BLaER1 (cell line): ENCODE measurements around the gene MYLK.
"Not testable (repeated sequence)": the region's sequence is repeated elsewhere in the genome, so short reads cannot be mapped to it uniquely, and the experiment has no call there.

ENCODE experiments used
- H3K27ac ChIP-seq: shearing (Covaris generic); formaldehyde crosslinking; 2 replicates; pipeline ENCODE4 v1.8.1; 2022
- H3K27me3 ChIP-seq: shearing (Covaris generic); formaldehyde crosslinking; 2 replicates; pipeline ENCODE4 v1.8.1; 2022
- H3K36me3 ChIP-seq: shearing (Covaris generic); formaldehyde crosslinking; 2 replicates; pipeline ENCODE4 v1.8.1; 2022
- H3K4me1 ChIP-seq: shearing (Covaris generic); formaldehyde crosslinking; 2 replicates; pipeline ENCODE4 v1.8.1; 2022
- H3K4me2 ChIP-seq: shearing (Covaris generic); formaldehyde crosslinking; 2 replicates; pipeline ENCODE4 v1.8.1; 2022
- H3K4me3 ChIP-seq: shearing (Covaris generic); formaldehyde crosslinking; 2 replicates; pipeline ENCODE4 v1.8.1; 2022
- H3K9ac ChIP-seq: shearing (Covaris generic); formaldehyde crosslinking; 2 replicates; pipeline ENCODE4 v1.8.1; 2022
- H3K9me3 ChIP-seq: shearing (Covaris generic); formaldehyde crosslinking; 2 replicates; pipeline ENCODE4 v1.8.1; 2022
- H4K20me1 ChIP-seq: shearing (Covaris generic); formaldehyde crosslinking; 2 replicates; pipeline ENCODE4 v1.8.1; 2022
- Cebpa-rat ChIP-seq: shearing (Covaris generic); IDR thresholded peaks from 2 replicates; pipeline ENCODE4 v1.8.1; 2022

Gene MYLK

GRCh38 chr3:123739106-123739505, 145.0 kb downstream of the MYLK start:
- no peak overlapping the region for H3K9ac ChIP-seq

GRCh38 chr3:123738522-123738921, 145.6 kb downstream of the MYLK start:
- H4K20me1 ChIP-seq, H3K27ac ChIP-seq, H3K27me3 ChIP-seq, H3K4me1 ChIP-seq, H3K4me3 ChIP-seq, H3K9ac ChIP-seq, H3K4me2 ChIP-seq, H3K9me3 ChIP-seq: not testable (repeated sequence)
- H3K36me3 ChIP-seq, result peaks cover 74% of the 10 kb centered on the region

More at GRCh38 chr3:123739106-123739505, 145.0 kb downstream of the MYLK start:
- Histone ChIP-seq H3K4me1 (no peaks in the 10 kb centered on the region), H3K4me3 (no peak overlapping the region), H3K9me3 (no peaks in the 10 kb centered on the region), H3K27ac (no peak overlapping the region), H3K27me3 (no peaks in the 10 kb centered on the region), H3K4me2 (no peak overlapping the region), H3K36me3 (peaks cover 69% of the 10 kb centered on the region), H4K20me1 (no peaks in the 10 kb centered on the region)
- TF ChIP-seq Cebpa-rat, result no peak

DNA sequence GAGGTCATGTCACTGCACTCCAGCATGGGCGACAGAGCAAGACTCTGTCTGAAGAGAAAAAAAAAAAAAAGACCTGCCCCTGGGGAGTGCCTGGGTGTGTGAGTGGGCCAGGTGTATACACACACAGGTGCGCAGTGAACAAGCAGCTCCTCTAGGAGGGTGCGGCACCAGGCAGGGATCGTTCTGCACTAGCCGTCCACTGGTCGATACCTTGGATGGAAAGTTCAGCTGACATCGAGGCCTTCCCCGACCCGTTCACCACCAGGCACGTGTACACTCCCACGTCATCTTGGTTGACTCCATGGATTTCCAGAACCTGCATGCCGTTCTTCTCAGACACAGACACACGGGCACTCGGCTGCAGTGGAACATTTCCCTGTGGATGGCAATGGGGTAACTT, 147.0 kb downstream of the MYLK start:
- Histone ChIP-seq H4K20me1 (no peaks in the 10 kb centered on the region), H3K36me3 (peaks cover 82% of the 10 kb centered on the region)

DNA sequence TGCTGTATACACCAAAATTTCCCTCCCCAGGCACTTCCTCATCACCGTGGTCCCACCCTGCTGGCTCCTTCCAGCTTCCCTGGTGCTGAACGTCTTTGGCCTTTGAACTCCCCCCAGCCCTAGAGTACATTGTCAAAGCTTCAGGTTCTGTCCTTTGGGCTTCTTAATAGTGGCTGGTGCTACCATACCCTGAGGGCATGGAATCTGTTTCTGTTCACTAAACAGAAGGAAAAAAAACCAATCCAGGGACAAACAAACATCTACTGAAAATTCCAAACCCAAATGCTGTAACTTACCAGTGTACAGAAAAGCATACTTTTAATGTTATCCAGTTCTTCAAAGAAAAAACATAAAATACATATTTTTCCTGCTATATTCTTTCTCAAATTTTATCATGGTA, 148.7 kb downstream of the MYLK start:
- TF ChIP-seq Cebpa-rat, result no peak
- H3K9ac ChIP-seq, result no peak overlapping the region
- H3K4me1 ChIP-seq, result no peaks in the 10 kb centered on the region
- no peak overlapping the region for H3K4me2 ChIP-seq
- no peaks in the 10 kb centered on the region for H3K9me3 ChIP-seq
- no peak overlapping the region for H3K27ac ChIP-seq
- H3K4me3 ChIP-seq, result no peak overlapping the region
- no peaks in the 10 kb centered on the region for H3K27me3 ChIP-seq
- H4K20me1 ChIP-seq, result no peaks in the 10 kb centered on the region
- peaks cover 85% of the 10 kb centered on the region for H3K36me3 ChIP-seq

More for the DNA sequence above, 147.0 kb downstream of the MYLK start:
- Histone ChIP-seq H3K27ac (no peak overlapping the region), H3K27me3 (no peaks in the 10 kb centered on the region), H3K9me3 (no peaks in the 10 kb centered on the region), H3K4me2 (no peak overlapping the region), H3K4me3 (no peak overlapping the region), H3K9ac (no peak overlapping the region), H3K4me1 (no peaks in the 10 kb centered on the region)
- TF ChIP-seq Cebpa-rat, result no peak

DNA sequence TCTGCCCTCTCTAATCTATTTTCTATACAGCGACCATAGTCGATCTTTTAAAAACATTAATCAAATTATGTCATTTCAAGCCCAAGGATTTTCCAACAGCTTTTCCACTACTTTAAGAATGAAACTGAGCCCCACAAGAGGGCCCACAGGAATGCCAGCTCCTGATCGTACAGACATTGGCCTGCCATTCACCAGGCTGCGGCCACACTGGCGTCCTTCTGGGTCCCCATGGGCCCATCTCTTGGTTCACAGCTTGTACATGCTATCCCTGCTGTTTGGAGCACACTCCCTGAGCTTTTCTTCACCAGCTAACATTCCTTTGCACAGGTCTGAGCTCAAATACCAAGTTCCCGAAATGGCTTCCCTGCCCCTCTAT, 149.6 kb downstream of the MYLK start:
- no peak overlapping the region for H3K9ac ChIP-seq
- H3K4me3 ChIP-seq, result no peak overlapping the region
- H3K4me1 ChIP-seq, result no peaks in the 10 kb centered on the region
- H4K20me1 ChIP-seq, result no peaks in the 10 kb centered on the region
- H3K4me2 ChIP-seq, result no peak overlapping the region
- peaks cover 81% of the 10 kb centered on the region for H3K36me3 ChIP-seq
- no peaks in the 10 kb centered on the region for H3K27me3 ChIP-seq
- no peaks in the 10 kb centered on the region for H3K9me3 ChIP-seq
- no peak overlapping the region for H3K27ac ChIP-seq
- no peak for TF ChIP-seq Cebpa-rat

- no peak overlapping the region for H3K4me3 ChIP-seq
- no peak overlapping the region for H3K4me2 ChIP-seq
These were observed 150.2 kb downstream of the MYLK start for GRCh38 chr3:123733805-123734526.

DNA sequence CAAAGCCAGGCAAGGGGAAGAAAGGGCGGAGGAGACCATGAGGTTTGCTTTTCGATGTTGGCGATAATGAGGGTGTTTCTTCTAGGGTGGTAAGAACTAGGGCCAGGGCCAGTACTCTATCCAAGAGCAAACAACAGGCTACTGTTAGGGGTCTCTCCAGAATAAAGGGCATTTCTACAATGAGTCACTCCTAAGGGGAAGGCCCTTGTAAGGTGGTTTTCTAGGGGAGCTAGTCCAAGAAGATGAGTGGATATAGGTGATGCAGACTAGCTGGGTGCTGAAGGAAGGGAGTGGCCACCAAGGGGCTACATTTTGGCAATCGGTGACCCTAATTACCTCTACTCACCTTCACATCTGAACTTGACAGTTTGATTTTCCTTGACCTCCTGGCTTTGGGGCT, 150.8 kb downstream of the MYLK start:
- H3K4me3 ChIP-seq, result no peak overlapping the region
- peaks cover 77% of the 10 kb centered on the region for H3K36me3 ChIP-seq
- H3K27me3 ChIP-seq, result no peaks in the 10 kb centered on the region
- H3K4me1 ChIP-seq, result no peaks in the 10 kb centered on the region
- no peak overlapping the region for H3K4me2 ChIP-seq
- H3K9me3 ChIP-seq, result no peaks in the 10 kb centered on the region
- H4K20me1 ChIP-seq, result no peaks in the 10 kb centered on the region
- H3K9ac ChIP-seq, result no peak overlapping the region
- H3K27ac ChIP-seq, result no peak overlapping the region
- TF ChIP-seq Cebpa-rat, result no peak

More at GRCh38 chr3:123733805-123734526, 150.2 kb downstream of the MYLK start:
- no peak for TF ChIP-seq Cebpa-rat
- no peak overlapping the region for H3K9ac ChIP-seq
- no peak overlapping the region; the same call in 1 of the 2 replicates for H3K27ac ChIP-seq
- no peaks in the 10 kb centered on the region for H4K20me1 ChIP-seq
- no peaks in the 10 kb centered on the region for H3K27me3 ChIP-seq
- no peaks in the 10 kb centered on the region for H3K9me3 ChIP-seq
- H3K36me3 ChIP-seq, result peaks cover 81% of the 10 kb centered on the region
- H3K4me1 ChIP-seq, result no peaks in the 10 kb centered on the region

- no peak overlapping the region for H3K27ac ChIP-seq
- TF ChIP-seq Cebpa-rat, result no peak
- H4K20me1 ChIP-seq, result no peaks in the 10 kb centered on the region
- no peaks in the 10 kb centered on the region for H3K9me3 ChIP-seq
- peaks cover 68% of the 10 kb centered on the region for H3K36me3 ChIP-seq
- no peak overlapping the region for H3K9ac ChIP-seq
- H3K4me1 ChIP-seq, result no peaks in the 10 kb centered on the region
- no peak overlapping the region for H3K4me3 ChIP-seq
- H3K27me3 ChIP-seq, result no peaks in the 10 kb centered on the region
- H3K4me2 ChIP-seq, result no peak overlapping the region
These were observed 151.7 kb downstream of the MYLK start for GRCh38 chr3:123732447-123732846.

DNA sequence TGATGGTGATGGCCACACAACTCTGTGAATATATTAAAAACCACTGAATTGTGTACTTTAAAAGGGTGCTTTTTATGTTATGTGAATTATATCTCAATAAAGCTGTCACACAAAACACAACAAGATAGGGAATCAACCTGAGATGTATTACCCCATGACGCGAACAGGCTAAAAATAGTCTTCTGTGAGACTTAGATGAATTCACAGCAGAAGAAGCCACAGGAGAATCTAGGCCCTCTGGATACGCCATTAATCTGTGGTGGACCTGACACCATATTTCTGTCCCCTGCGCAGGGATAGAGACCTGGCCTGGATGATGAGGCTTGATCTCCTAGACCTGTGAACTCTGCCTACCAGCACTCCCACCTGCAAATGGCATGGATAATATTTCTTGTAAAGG, 153.3 kb downstream of the MYLK start:
- Histone ChIP-seq H3K36me3 (peaks cover 65% of the 10 kb centered on the region), H3K4me1 (no peaks in the 10 kb centered on the region)
- no peak for TF ChIP-seq Cebpa-rat

GRCh38 chr3:123728991-123729390, 155.1 kb downstream of the MYLK start:
- no peaks in the 10 kb centered on the region for H3K4me1 ChIP-seq
- H3K9ac ChIP-seq, result no peak overlapping the region
- H3K4me3 ChIP-seq, result no peak overlapping the region
- no peaks in the 10 kb centered on the region for H4K20me1 ChIP-seq
- H3K36me3 ChIP-seq, result peaks cover 68% of the 10 kb centered on the region
- TF ChIP-seq Cebpa-rat, result no peak
- no peaks in the 10 kb centered on the region for H3K27me3 ChIP-seq
- no peak overlapping the region for H3K27ac ChIP-seq
- H3K9me3 ChIP-seq, result no peaks in the 10 kb centered on the region
- H3K4me2 ChIP-seq, result no peak overlapping the region

More for the DNA sequence above, 153.3 kb downstream of the MYLK start:
- no peak overlapping the region for H3K27ac ChIP-seq
- no peak overlapping the region for H3K4me2 ChIP-seq
- H3K9ac ChIP-seq, result no peak overlapping the region
- H3K9me3 ChIP-seq, result no peaks in the 10 kb centered on the region
- no peak overlapping the region for H3K4me3 ChIP-seq
- H4K20me1 ChIP-seq, result no peaks in the 10 kb centered on the region
- H3K27me3 ChIP-seq, result no peaks in the 10 kb centered on the region

DNA sequence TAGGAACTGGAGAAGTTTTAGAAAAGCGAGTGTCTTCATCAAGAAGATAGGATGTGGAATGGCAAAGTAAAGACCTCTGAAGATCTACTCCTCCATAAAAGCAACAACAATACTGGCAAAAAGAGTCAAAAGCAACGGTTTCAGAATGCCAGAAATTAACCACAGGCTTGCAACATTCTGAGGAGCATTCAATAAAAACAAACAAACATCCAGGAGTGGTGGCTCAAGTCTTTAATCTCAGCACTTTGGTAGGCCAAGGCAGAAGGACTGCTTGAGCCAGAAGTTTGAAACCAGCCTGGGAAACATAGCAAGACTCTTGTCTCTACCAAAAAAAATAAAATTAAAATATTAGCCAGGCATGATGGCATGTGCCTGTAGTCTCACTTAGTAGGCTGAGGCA, 156.1 kb downstream of the MYLK start:
- Histone ChIP-seq H4K20me1 (no peaks in the 10 kb centered on the region), H3K4me2 (no peak overlapping the region), H3K27ac (no peak overlapping the region), H3K36me3 (peaks cover 62% of the 10 kb centered on the region), H3K4me3 (no peak overlapping the region), H3K9me3 (no peaks in the 10 kb centered on the region), H3K27me3 (no peaks in the 10 kb centered on the region), H3K9ac (no peak overlapping the region), H3K4me1 (no peaks in the 10 kb centered on the region)
- TF ChIP-seq Cebpa-rat, result no peak
